ENCODE results near the gene ADGRD2.

DNA sequence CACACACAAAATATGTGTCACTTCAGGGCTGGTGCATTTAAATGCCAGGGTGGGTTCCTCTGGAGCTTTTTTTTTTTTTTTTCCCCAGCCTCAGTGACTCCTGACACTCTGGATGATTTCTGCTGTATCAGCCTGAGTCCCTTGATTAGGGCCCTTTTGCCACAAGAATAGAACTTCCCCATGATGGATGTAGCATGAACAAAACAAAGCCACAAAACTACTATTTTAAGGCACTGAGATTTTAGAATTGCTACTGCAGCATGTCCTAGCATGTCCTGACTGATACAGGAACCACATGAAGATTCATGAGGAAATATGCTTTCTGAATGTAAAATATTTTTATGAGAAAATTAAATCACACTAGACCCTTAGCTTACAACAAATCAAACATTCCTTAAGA, 13.9 kb upstream of the ADGRD2 start:
- TF ChIP-seq EZH2 (IDR thresholded peaks at IDR 0.05; ENCODE audit: low read length) (no peak), CTCF (optimal IDR thresholded peaks at IDR 0.05 in 1 of 3, IDR thresholded peaks at IDR 0.05 in 1 of 3, conservative IDR thresholded peaks at IDR 0.05 in 1 of 3; ENCODE audit: extremely low read depth in 1 of 3, insufficient read depth in 2 of 3, low read length in 3 of 3) (no peak)

All from keratinocyte (primary cell).